ENCODE data around the gene PSME4. TPM values are rescaled to one million over a fixed set of nuclear protein-coding genes. Genes with fewer than 3 reads are reported as not detected.
"Not testable (repeated sequence)": the region's sequence is repeated elsewhere in the genome, so short reads cannot be mapped to it uniquely, and the experiment has no call there.

Gene PSME4
- total and polyA plus RNA-seq, 2 experiments from 2014 or later, result 44.7 to 98.6 TPM

DNA sequence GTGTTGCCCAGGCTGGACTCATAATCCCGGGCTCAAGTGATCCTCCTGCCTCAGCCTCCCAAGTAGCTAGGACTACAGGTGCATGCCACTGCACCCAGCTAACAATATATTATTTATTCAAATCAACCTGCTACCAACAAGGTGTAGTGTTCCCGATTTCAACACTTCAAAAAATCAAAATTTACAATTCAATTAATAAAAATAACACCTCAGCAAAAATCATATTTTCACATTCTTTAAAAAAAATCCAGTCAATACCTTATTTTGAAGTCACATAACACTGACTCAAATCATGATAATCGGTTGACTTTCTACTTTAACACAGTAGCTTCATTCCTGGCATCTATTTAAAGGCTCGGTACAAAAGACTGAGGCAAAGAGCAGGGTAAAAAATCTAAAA is 118.3 kb downstream of the PSME4 start:
- Histone ChIP-seq H4K20me1 (replicated peaks; ENCODE audit: insufficient read depth) (no peaks in the 10 kb centered on the region), H3F3A (replicated peaks; ENCODE audit: low read depth) (no peaks in the 10 kb centered on the region), H3K4me2 (no peak overlapping the region), H3K79me2 (replicated peaks; ENCODE audit: insufficient read depth) (no peaks in the 10 kb centered on the region), H3K27me3 (ENCODE audit: insufficient read depth) (no peaks in the 10 kb centered on the region), H3K4me1 (ENCODE audit: insufficient read depth) (peaks cover 3% of the 10 kb centered on the region; the same call in 1 of the 2 replicates), H3K36me3 (ENCODE audit: insufficient read depth) (no peaks in the 10 kb centered on the region), H3K4me3 (no peak overlapping the region), H3K9me2 (ENCODE audit: insufficient read depth) (no peaks in the 10 kb centered on the region), H2AFZ (no peak overlapping the region), H3K27ac (ENCODE audit: low read depth) (no peak overlapping the region)
- no peak for DNase-seq (ENCODE audit: low spot score)
- Mint-ChIP-seq H3K27me3 (ENCODE audit: insufficient read depth, low read depth, poor library complexity) (no peaks in the 10 kb centered on the region), H3K36me3 (ENCODE audit: low read depth) (peaks cover 11% of the 10 kb centered on the region; the same call in 1 of the 3 replicates), H3K27ac (no peak overlapping the region), H3K9me3 (no peaks in the 10 kb centered on the region), H3K4me1 (no peaks in the 10 kb centered on the region), H3K4me3 (no peak overlapping the region)
- ATAC-seq, result no peak
- no peak for TF ChIP-seq EZH2phosphoT487 (IDR thresholded peaks at IDR 0.05; ENCODE audit: unreplicated experiment)
- no peak for TF ChIP-seq REST (IDR thresholded peaks at IDR 0.05; ENCODE audit: unreplicated experiment)
- TF ChIP-seq, protein P1, sequence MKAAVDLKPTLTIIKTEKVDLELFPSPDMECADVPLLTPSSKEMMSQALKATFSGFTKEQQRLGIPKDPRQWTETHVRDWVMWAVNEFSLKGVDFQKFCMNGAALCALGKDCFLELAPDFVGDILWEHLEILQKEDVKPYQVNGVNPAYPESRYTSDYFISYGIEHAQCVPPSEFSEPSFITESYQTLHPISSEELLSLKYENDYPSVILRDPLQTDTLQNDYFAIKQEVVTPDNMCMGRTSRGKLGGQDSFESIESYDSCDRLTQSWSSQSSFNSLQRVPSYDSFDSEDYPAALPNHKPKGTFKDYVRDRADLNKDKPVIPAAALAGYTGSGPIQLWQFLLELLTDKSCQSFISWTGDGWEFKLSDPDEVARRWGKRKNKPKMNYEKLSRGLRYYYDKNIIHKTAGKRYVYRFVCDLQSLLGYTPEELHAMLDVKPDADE (IDR thresholded peaks at IDR 0.05), result no peak
- TF ChIP-seq POLR2AphosphoS5 (IDR thresholded peaks at IDR 0.05; ENCODE audit: low read depth), result no peak

DNA sequence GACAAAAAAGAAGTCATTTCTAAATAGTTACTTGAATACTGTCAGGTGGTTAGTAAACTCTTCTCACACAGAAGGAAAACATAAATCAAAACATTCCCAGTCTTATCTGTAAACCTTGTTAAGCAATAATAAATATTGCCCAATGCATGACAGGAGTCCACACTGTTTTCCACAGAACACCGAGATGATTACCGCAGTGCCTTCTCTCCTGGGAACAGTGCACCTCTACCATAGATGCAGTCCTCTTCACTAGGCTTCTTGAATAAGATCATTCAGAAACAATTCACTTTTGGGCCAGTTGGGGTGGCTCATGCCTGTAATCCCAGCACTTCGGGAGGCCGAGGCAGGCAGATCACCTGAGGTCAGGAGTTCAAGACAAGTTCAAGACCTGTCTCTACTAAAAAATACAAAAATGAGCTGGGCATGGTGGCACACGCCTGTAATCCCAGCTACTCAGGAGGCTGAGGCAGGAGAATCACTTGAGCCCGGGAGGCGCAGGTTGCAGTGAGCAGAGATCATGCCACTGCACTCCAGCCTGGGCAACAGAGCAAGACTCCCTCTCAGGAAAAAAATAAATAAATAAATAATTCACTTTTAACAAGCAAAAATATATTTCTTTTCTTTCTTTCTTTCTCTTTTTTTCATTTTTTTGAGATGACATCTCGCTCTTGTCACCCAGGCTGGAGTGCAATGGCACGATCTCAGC is 119.6 kb downstream of the PSME4 start:
- H4K20me1 ChIP-seq (replicated peaks; ENCODE audit: insufficient read depth); H3K79me2 ChIP-seq (replicated peaks; ENCODE audit: insufficient read depth); H3K27me3 ChIP-seq (ENCODE audit: insufficient read depth); H3K9me2 ChIP-seq (ENCODE audit: insufficient read depth); ATAC-seq; H3K4me3 ChIP-seq; H3K4me3 Mint-ChIP-seq; H3K9me3 Mint-ChIP-seq; H3K4me1 Mint-ChIP-seq; H3F3A ChIP-seq (replicated peaks; ENCODE audit: low read depth); H3K4me2 ChIP-seq; DNase-seq (ENCODE audit: low spot score); H3K27me3 Mint-ChIP-seq (ENCODE audit: insufficient read depth, low read depth, poor library complexity); H2AFZ ChIP-seq; H3K36me3 ChIP-seq (ENCODE audit: insufficient read depth); H3K4me1 ChIP-seq (ENCODE audit: insufficient read depth): not testable (repeated sequence)
- H3K27ac Mint-ChIP-seq, result peak overlapping the region; percentile 23; the same call in 1 of the 2 replicates
- peaks cover 11% of the 10 kb centered on the region; the same call in 1 of the 3 replicates for H3K36me3 Mint-ChIP-seq (ENCODE audit: low read depth)
- H3K27ac ChIP-seq (ENCODE audit: low read depth), result peak overlapping the region; percentile 39; the same call in 1 of the 2 replicates

- DNase-seq (ENCODE audit: low spot score) (no peak), ATAC-seq (no peak)
- no peak overlapping the region for H3K4me3 Mint-ChIP-seq
- no peaks in the 10 kb centered on the region for H3K36me3 ChIP-seq (ENCODE audit: insufficient read depth)
- H3K4me1 ChIP-seq (ENCODE audit: insufficient read depth), result no peaks in the 10 kb centered on the region
- H3K27me3 Mint-ChIP-seq (ENCODE audit: insufficient read depth, low read depth, poor library complexity), result no peaks in the 10 kb centered on the region
- H3K79me2 ChIP-seq (replicated peaks; ENCODE audit: insufficient read depth), result no peaks in the 10 kb centered on the region
- H3K4me2 ChIP-seq, result no peak overlapping the region
- no peaks in the 10 kb centered on the region for H3K9me3 Mint-ChIP-seq
- H3K27me3 ChIP-seq (ENCODE audit: insufficient read depth), result no peaks in the 10 kb centered on the region
- H3K4me1 Mint-ChIP-seq, result peaks cover 2% of the 10 kb centered on the region; the same call in 2 of the 3 replicates
- 0 out of 3 replicates have a peak, but pooled peaks cover 2% of the 10 kb centered on the region for H3K36me3 Mint-ChIP-seq (ENCODE audit: low read depth)
- H2AFZ ChIP-seq, result no peak overlapping the region
- H3K27ac Mint-ChIP-seq, result no peak overlapping the region
- H3K4me3 ChIP-seq, result no peak overlapping the region
- H4K20me1 ChIP-seq (replicated peaks; ENCODE audit: insufficient read depth), result no peaks in the 10 kb centered on the region
- no peak overlapping the region for H3K27ac ChIP-seq (ENCODE audit: low read depth)
- no peaks in the 10 kb centered on the region for H3K9me2 ChIP-seq (ENCODE audit: insufficient read depth)
- no peaks in the 10 kb centered on the region for H3F3A ChIP-seq (replicated peaks; ENCODE audit: low read depth)
- TF ChIP-seq POLR2AphosphoS5 (IDR thresholded peaks at IDR 0.05; ENCODE audit: low read depth), result no peak
Observed at GRCh38 chr2:53848062-53848461, 122.7 kb downstream of the PSME4 start.

Measured in GM23338 (cell line).